IMR-90 (cell line): ENCODE results near the gene PRDM5. TPM values are rescaled to one million over a fixed set of nuclear protein-coding genes. Genes with fewer than 3 reads are reported as not detected.

Experiments used
- ATAC-seq: fragments of 200-7000 bp; cut with Tn5 transposase; 2 replicates; pipeline ENCODE4 v1.9.1; 2020; ENCODE audit warnings: low read depth, mild to moderate bottlenecking, moderate library complexity
- BruUV-seq: library from RNA; stranded (reverse); fragments of 400-500 nt; replicated peaks from 2 replicates; lab custom pipeline; 2021; lab: Mats Ljungman, UMichigan
- CTCF ChIA-PET: fragments of 300-600 bp; formaldehyde crosslinking; extraction: SDS; loops from one replicate; lab custom pipeline; 2021; ENCODE audit warnings: antibody characterized with exemption; lab: Yijun Ruan, JAX
- POLR2A ChIA-PET: fragments of 300-600 bp; sonication (Branson Sonifier 250); formaldehyde crosslinking; loops from one replicate; lab custom pipeline; 2022; ENCODE audit warnings: antibody characterized with exemption; ENCODE audit not compliant: unreplicated experiment; lab: Charles Lee
- DNase-seq: peaks from one replicate; pipeline ENCODE4 v3.0.0; 2013
- H2AFZ ChIP-seq: replicated peaks from 2 replicates; pipeline ENCODE3; 2013; ENCODE audit warnings: low read length, mild to moderate bottlenecking; ENCODE audit not compliant: poor library complexity
- H2AK5ac ChIP-seq: 2 replicates; pipeline ENCODE4 v1.6.1; 2013; ENCODE audit warnings: low read depth, low read length, inconsistent platforms
- H2AK9ac ChIP-seq: replicated peaks from 2 replicates; pipeline ENCODE3; 2013; ENCODE audit warnings: mild to moderate bottlenecking, low read depth, low read length, moderate library complexity; ENCODE audit not compliant: poor library complexity
- H2BK120ac ChIP-seq: 2 replicates; pipeline ENCODE4 v1.6.1; 2013; ENCODE audit warnings: low read depth, low read length, inconsistent platforms
- H2BK15ac ChIP-seq: 3 replicates; pipeline ENCODE4 v1.6.1; 2013; ENCODE audit warnings: low read depth, low read length, inconsistent platforms
- H2BK20ac ChIP-seq: 2 replicates; pipeline ENCODE4 v1.6.1; 2013; ENCODE audit warnings: low read depth, mild to moderate bottlenecking, inconsistent platforms, low read length, moderate library complexity
- H2BK5ac ChIP-seq: 2 replicates; pipeline ENCODE4 v1.6.1; 2013; ENCODE audit warnings: mild to moderate bottlenecking, low read depth, low read length, inconsistent platforms; ENCODE audit not compliant: poor library complexity, severe bottlenecking
- H3K14ac ChIP-seq: replicated peaks from 2 replicates; pipeline ENCODE4 v1.6.1; 2013; ENCODE audit warnings: low read depth, low read length, inconsistent platforms
- H3K18ac ChIP-seq: 2 replicates; pipeline ENCODE4 v1.6.1; 2013; ENCODE audit warnings: low read depth, low read length, control low read depth
- H3K23ac ChIP-seq: 2 replicates; pipeline ENCODE4 v1.6.1; 2013; ENCODE audit warnings: low read depth, low read length, inconsistent platforms
- H3K27ac ChIP-seq: 2 replicates; pipeline ENCODE4 v1.5.1; 2013; ENCODE audit warnings: mild to moderate bottlenecking, control low read depth, low read length; ENCODE audit not compliant: insufficient read depth
- H3K27me3 ChIP-seq: 2 replicates; pipeline ENCODE4 v1.6.1; 2013; ENCODE audit warnings: low read length; ENCODE audit not compliant: control insufficient read depth, insufficient read depth
- H3K36me3 ChIP-seq: 2 replicates; pipeline ENCODE4 v1.6.1; 2013; ENCODE audit warnings: low read length, mixed read lengths; ENCODE audit not compliant: control insufficient read depth, insufficient read depth
- H3K4ac ChIP-seq: 2 replicates; pipeline ENCODE4 v1.6.1; 2013; ENCODE audit warnings: low read depth, low read length, inconsistent platforms
- H3K4me1 ChIP-seq: 2 replicates; pipeline ENCODE4 v1.6.1; 2013; ENCODE audit warnings: low read length, mixed read lengths; ENCODE audit not compliant: control insufficient read depth, insufficient read depth
- H3K4me2 ChIP-seq: 2 replicates; pipeline ENCODE4 v1.6.1; 2013; ENCODE audit warnings: low read depth, mild to moderate bottlenecking, control low read depth, low read length, moderate library complexity
- H3K4me3 ChIP-seq: 2 replicates; pipeline ENCODE4 v1.5.1; 2013; ENCODE audit warnings: low read depth, mild to moderate bottlenecking, control low read depth, low read length, moderate library complexity; ENCODE audit not compliant: insufficient read depth
- H3K56ac ChIP-seq: 2 replicates; pipeline ENCODE4 v1.6.1; 2013; ENCODE audit warnings: low read length, inconsistent platforms; ENCODE audit not compliant: insufficient read depth; ENCODE audit errors: extremely low read depth
- H3K79me1 ChIP-seq, 2 experiments: 2 replicates each; pipeline ENCODE4 v1.6.1; 2013; ENCODE audit warnings: low read length in 2 of 2, inconsistent platforms in 1 of 2, low read depth in 1 of 2
- H3K9ac ChIP-seq: 2 replicates; pipeline ENCODE4 v1.6.1; 2013; ENCODE audit warnings: low read depth, low read length, control low read depth
- H3K9me1 ChIP-seq: 2 replicates; pipeline ENCODE4 v1.6.1; 2013; ENCODE audit warnings: low read length, inconsistent platforms; ENCODE audit not compliant: insufficient read depth
- H3K9me3 ChIP-seq: 2 replicates; pipeline ENCODE4 v1.6.1; 2013; ENCODE audit warnings: low read length; ENCODE audit not compliant: control insufficient read depth, insufficient read depth
- H4K20me1 ChIP-seq: 2 replicates; pipeline ENCODE4 v1.6.1; 2013; ENCODE audit warnings: low read length, inconsistent platforms; ENCODE audit not compliant: insufficient read depth
- H4K5ac ChIP-seq: 2 replicates; pipeline ENCODE4 v1.6.1; 2013; ENCODE audit warnings: mild to moderate bottlenecking, low read depth, low read length, control low read depth
- H4K8ac ChIP-seq, 2 experiments: 2 replicates each; pipeline ENCODE4 v1.6.1; 2013; ENCODE audit warnings: low read depth in 2 of 2, low read length in 2 of 2, control low read depth in 1 of 2, inconsistent platforms in 1 of 2
- H4K91ac ChIP-seq: 2 replicates; pipeline ENCODE4 v1.6.1; 2013; ENCODE audit warnings: low read depth, low read length, inconsistent platforms; ENCODE audit not compliant: insufficient read depth
- BHLHE40 ChIP-seq: fragments of 150-350 bp; IDR thresholded peaks from 2 replicates; pipeline ENCODE4 v1.6.1; 2016; ENCODE audit warnings: mild to moderate bottlenecking, low read depth, low read length
- CHD1 ChIP-seq: IDR thresholded peaks from 2 replicates; pipeline ENCODE4 v1.6.1; 2012; ENCODE audit warnings: low read depth, low read length, improper control_type of control experiment
- CTCF ChIP-seq: conservative IDR thresholded peaks from 2 replicates; pipeline ENCODE4 v1.5.1; 2012; ENCODE audit warnings: mild to moderate bottlenecking, low read depth, low read length, improper control_type of control experiment
- FOS ChIP-seq: fragments of 150-350 bp; IDR thresholded peaks from 2 replicates; pipeline ENCODE4 v1.6.1; 2016; ENCODE audit warnings: low read depth, low read length
- MAFK ChIP-seq: IDR thresholded peaks from 2 replicates; pipeline ENCODE4 v1.6.1; 2012; ENCODE audit warnings: low read depth, low read length, improper control_type of control experiment
- MAZ ChIP-seq: IDR thresholded peaks from 2 replicates; pipeline ENCODE4 v1.6.1; 2012; ENCODE audit warnings: low read depth, mild to moderate bottlenecking, low read length, improper control_type of control experiment, moderate library complexity, borderline replicate concordance
- MXI1 ChIP-seq: IDR thresholded peaks from 2 replicates; pipeline ENCODE4 v1.6.1; 2012; ENCODE audit warnings: low read depth, mild to moderate bottlenecking, low read length, moderate library complexity, borderline replicate concordance
- NFE2L2 ChIP-seq: fragments of 150-350 bp; IDR thresholded peaks from 2 replicates; pipeline ENCODE4 v1.6.1; 2016; ENCODE audit warnings: low read depth, mild to moderate bottlenecking, low read length
- RAD21 ChIP-seq: IDR thresholded peaks from 2 replicates; pipeline ENCODE4 v1.6.1; 2012; ENCODE audit warnings: low read length, improper control_type of control experiment
- RCOR1 ChIP-seq: IDR thresholded peaks from 2 replicates; pipeline ENCODE4 v1.6.1; 2012; ENCODE audit warnings: mild to moderate bottlenecking, low read length, improper control_type of control experiment; ENCODE audit not compliant: insufficient replicate concordance
- RFX5 ChIP-seq: IDR thresholded peaks from 2 replicates; pipeline ENCODE4 v1.8.0; 2012; ENCODE audit warnings: low read depth, mild to moderate bottlenecking, low read length, moderate library complexity
- SMC3 ChIP-seq: fragments of 150-350 bp; IDR thresholded peaks from 2 replicates; pipeline ENCODE4 v1.6.1; 2016; ENCODE audit warnings: low read depth, mild to moderate bottlenecking, antibody characterized with exemption, low read length, moderate library complexity
- dilution Hi-C: fragments of 300-500 bp; cut with HindIII; formaldehyde crosslinking; loops from one replicate; pipeline ENCODE4 v1.14.3; 2018; ENCODE audit warnings: low sequenced_read_pairs; ENCODE audit not compliant: unreplicated experiment
- in situ Hi-C: fragments of 300-500 bp; cut with MboI; formaldehyde crosslinking; loops from 3 replicates; pipeline ENCODE4 v1.14.3; 2019; ENCODE audit warnings: low sequenced_read_pairs, inconsistent platforms, mixed read lengths
- intact Hi-C: fragments of 100-400 bp; cut with micrococcal nuclease; formaldehyde crosslinking; loops from 2 replicates; pipeline ENCODE4 v1.10.0; 2022
- polyA plus RNA-seq, 3 experiments: library from polyadenylated mRNA; depleted of rRNA; stranded (reverse); fragments of >200 nt; gene quantifications; 2 replicates each; pipeline ENCODE4 v1.2.3, GENCODE V29; 2012; ENCODE audit warnings: low replicate concordance in 1 of 3
- total RNA-seq: library from RNA; depleted of rRNA; stranded (reverse); fragments of >200 nt; gene quantifications from 2 replicates; pipeline ENCODE4 v1.2.3, GENCODE V29; 2012

Gene PRDM5
- total and polyA plus RNA-seq, 2 of the 4 experiments (the other 2 are of a cell fraction) = 4.1 to 10.8 TPM

DNA sequence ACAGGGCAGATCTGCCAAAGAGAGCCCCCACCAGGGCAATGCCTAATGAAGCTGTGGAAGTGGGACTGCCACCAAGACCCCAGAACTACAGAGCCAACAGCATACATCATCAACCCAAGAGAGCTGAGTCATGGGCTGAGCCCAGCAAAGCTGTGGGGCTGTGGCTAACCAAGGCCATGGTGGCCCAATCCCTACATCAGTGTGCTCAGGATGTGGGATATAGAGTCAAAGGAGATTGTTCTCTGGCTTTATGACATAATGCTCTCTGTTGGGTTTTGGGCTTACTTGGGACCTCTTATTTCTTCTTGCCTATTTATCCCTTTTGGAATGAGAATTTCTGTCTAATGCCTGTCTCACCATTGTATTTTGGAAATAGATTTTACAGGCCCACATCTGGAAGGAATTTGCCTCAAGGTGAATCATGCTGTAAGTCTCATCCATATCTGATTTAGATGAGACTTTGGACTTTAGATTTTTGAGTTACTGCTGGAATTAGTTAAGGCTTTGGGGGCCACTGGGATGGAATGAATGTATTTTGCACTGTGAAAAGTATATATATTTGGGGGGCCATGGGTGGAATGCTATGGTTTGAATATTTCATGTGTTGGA, 5.4 kb upstream of the PRDM5 start:
- no peaks in the 10 kb centered on the region for H3K79me1 ChIP-seq
- no peaks in the 10 kb centered on the region for H3K36me3 ChIP-seq
- no peak overlapping the region for H3K9ac ChIP-seq
- H2AK5ac ChIP-seq = no peak overlapping the region
- no peaks in the 10 kb centered on the region for H3K27me3 ChIP-seq
- no peak overlapping the region for H2BK20ac ChIP-seq
- ATAC-seq (no peak), DNase-seq (no peak)
- H4K91ac ChIP-seq = no peak overlapping the region
- no peak overlapping the region for H3K14ac ChIP-seq
- no peaks in the 10 kb centered on the region for H3K9me3 ChIP-seq
- H2AK9ac ChIP-seq = no peak overlapping the region
- no peak overlapping the region for H3K4me2 ChIP-seq
- no TSS peak for BruUV-seq
- no peak overlapping the region for H3K4ac ChIP-seq
- no peak overlapping the region for H3K56ac ChIP-seq
- no peak for TF ChIP-seq SMC3
- no peak for TF ChIP-seq RCOR1
- no peak for TF ChIP-seq MAZ
- TF ChIP-seq NFE2L2 = no peak
- TF ChIP-seq MXI1 = no peak
- TF ChIP-seq MAFK = no peak
- no peak for TF ChIP-seq FOS
- TF ChIP-seq BHLHE40 = no peak
- TF ChIP-seq RFX5 = no peak
- TF ChIP-seq CTCF = no peak
- TF ChIP-seq CHD1 = no peak
- no peak for TF ChIP-seq RAD21
- CTCF ChIA-PET = interaction anchor here (0.6 kb wide), 1 partner anchor 428 kb away, joined by 3 read pairs; no protein-coding TSS in a partner anchor
- POLR2A ChIA-PET = no interaction called here
- H3K18ac ChIP-seq = no peak overlapping the region
- H4K8ac ChIP-seq = no peak overlapping the region
- no peak overlapping the region for H2BK5ac ChIP-seq
- in situ Hi-C loops (no loop called here), intact Hi-C loops (no loop called here), dilution Hi-C loops (no loop called here)
- no peaks in the 10 kb centered on the region for H4K20me1 ChIP-seq
- H2BK120ac ChIP-seq = no peak overlapping the region
- H3K9me1 ChIP-seq = no peaks in the 10 kb centered on the region
- no peaks in the 10 kb centered on the region for H3K4me1 ChIP-seq
- no peak overlapping the region for H3K23ac ChIP-seq
- H2BK15ac ChIP-seq = no peak overlapping the region
- H2AFZ ChIP-seq = no peak overlapping the region
- H4K5ac ChIP-seq = no peak overlapping the region
- H3K27ac ChIP-seq = no peak overlapping the region
- no peak overlapping the region for H3K4me3 ChIP-seq
